Measurements from ENCODE around the gene ATOX1. TPM values are rescaled to one million over a fixed set of nuclear protein-coding genes. Genes with fewer than 3 reads are reported as not detected.

ATOX1 gene
- total and polyA plus RNA-seq, 9 of the 15 experiments (the other 6 are each of a cell fraction or from before 2014, with no cell fraction given) = 59.2 to 318 (median 86.2) TPM

GRCh38 chr5:151720215-151720614 lies 38.2 kb downstream of the ATOX1 start:
- intact Hi-C loops (cut with micrococcal nuclease) (no loop called here), in situ Hi-C loops (cut with MboI) (no loop called here)
- WGBS (ENCODE audit: insufficient coverage, low coverage, missing lambda C conversion rate) = 4% methylated on average over 2 of the region's 2 CpGs
- FAIRE-seq (no peak), DNase-seq (ENCODE audit: extremely low read depth in 1 of 4, low spot score in 3 of 4) (no peak), ATAC-seq (no peak)
- ChIA-PET CTCF (ENCODE audit: low intra/inter-chr PET ratio) (no interaction called here), POLR2A (no interaction called here)
- H4K20me1 ChIP-seq (replicated peaks; ENCODE audit: control insufficient read depth, insufficient read depth, low read length) = no peaks in the 10 kb centered on the region
- H3K4me2 ChIP-seq (ENCODE audit: insufficient read depth, low read length) = no peak overlapping the region
- BruUV-seq (replicated peaks) = no TSS peak
- no peaks in the 10 kb centered on the region for H3K9me3 ChIP-seq (replicated peaks; ENCODE audit: control insufficient read depth, insufficient read depth, low read depth, low read length)
- no peak overlapping the region for H3K9ac ChIP-seq (ENCODE audit: insufficient read depth in 1 of 2, low read depth in 2 of 2, low read length in 2 of 2)
- no peaks in the 10 kb centered on the region for H3K9me1 ChIP-seq (ENCODE audit: control insufficient read depth, insufficient read depth, low read length)
- no peak overlapping the region for H2AFZ ChIP-seq (ENCODE audit: low read depth, low read length)
- H3K27ac ChIP-seq (ENCODE audit: extremely low read depth, low read depth, low read length) = no peak overlapping the region
- H3K4me1 ChIP-seq (replicated peaks in 1 of 2; ENCODE audit: control insufficient read depth in 2 of 2, insufficient read depth in 2 of 2, low read length in 2 of 2) = no peaks in the 10 kb centered on the region; a peak in 1 of 5 replicates
- no peaks in the 10 kb centered on the region for H3K36me3 ChIP-seq (ENCODE audit: control insufficient read depth, insufficient read depth, low read length)
- no peaks in the 10 kb centered on the region; a peak in 1 of 5 replicates for H3K27me3 ChIP-seq (ENCODE audit: control insufficient read depth in 2 of 2, insufficient read depth in 2 of 2, low read length in 2 of 2)
- no peaks in the 10 kb centered on the region for H3K79me2 ChIP-seq (ENCODE audit: control insufficient read depth, insufficient read depth, low read length)
- H3K4me3 ChIP-seq = no peak overlapping the region
- no peak for TF ChIP-seq NR2C2 (CRISPR knock-in tag; IDR thresholded peaks at IDR 0.05)
- TF ChIP-seq NR2C2 (tag; IDR thresholded peaks at IDR 0.05) = no peak
- TF ChIP-seq CLOCK (CRISPR knock-in tag; IDR thresholded peaks at IDR 0.05; ENCODE audit: borderline replicate concordance) = no peak
- TF ChIP-seq TAL1 (IDR thresholded peaks at IDR 0.05) = no peak
- no peak for TF ChIP-seq TBL1XR1 (IDR thresholded peaks at IDR 0.05; ENCODE audit: low read length in 2 of 2)
- TF ChIP-seq KAT7 (CRISPR knock-in tag; IDR thresholded peaks at IDR 0.05; ENCODE audit: borderline replicate concordance) = no peak
- TF ChIP-seq SAFB2 (IDR thresholded peaks at IDR 0.05; ENCODE audit: borderline replicate concordance, low read depth, low read length, severe bottlenecking) = no peak
- TF ChIP-seq ZNF3 (CRISPR knock-in tag; IDR thresholded peaks at IDR 0.05) = no peak
- TF ChIP-seq RBM15 (IDR thresholded peaks at IDR 0.05; ENCODE audit: insufficient read depth, low read length) = no peak
- TF ChIP-seq, protein P1, sequence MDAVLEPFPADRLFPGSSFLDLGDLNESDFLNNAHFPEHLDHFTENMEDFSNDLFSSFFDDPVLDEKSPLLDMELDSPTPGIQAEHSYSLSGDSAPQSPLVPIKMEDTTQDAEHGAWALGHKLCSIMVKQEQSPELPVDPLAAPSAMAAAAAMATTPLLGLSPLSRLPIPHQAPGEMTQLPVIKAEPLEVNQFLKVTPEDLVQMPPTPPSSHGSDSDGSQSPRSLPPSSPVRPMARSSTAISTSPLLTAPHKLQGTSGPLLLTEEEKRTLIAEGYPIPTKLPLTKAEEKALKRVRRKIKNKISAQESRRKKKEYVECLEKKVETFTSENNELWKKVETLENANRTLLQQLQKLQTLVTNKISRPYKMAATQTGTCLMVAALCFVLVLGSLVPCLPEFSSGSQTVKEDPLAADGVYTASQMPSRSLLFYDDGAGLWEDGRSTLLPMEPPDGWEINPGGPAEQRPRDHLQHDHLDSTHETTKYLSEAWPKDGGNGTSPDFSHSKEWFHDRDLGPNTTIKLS (IDR thresholded peaks at IDR 0.05; ENCODE audit: borderline replicate concordance, low read depth) = no peak
- TF ChIP-seq THRAP3 (IDR thresholded peaks at IDR 0.05; ENCODE audit: borderline replicate concordance) = no peak
- TF ChIP-seq TOE1 (IDR thresholded peaks at IDR 0.05; ENCODE audit: borderline replicate concordance) = no peak
- no peak for TF ChIP-seq TOE1 (CRISPR knock-in tag; IDR thresholded peaks at IDR 0.05; ENCODE audit: borderline replicate concordance, low read depth)
- no peak for TF ChIP-seq TARDBP (IDR thresholded peaks at IDR 0.05)
- TF ChIP-seq BMI1 (IDR thresholded peaks at IDR 0.05; ENCODE audit: low read length) = no peak
